Psoas muscle (tissue), 8 donors: ENCODE data around the gene NME7. TPM values are rescaled to one million over a fixed set of nuclear protein-coding genes. Genes with fewer than 3 reads are reported as not detected.

Source experiments
- ATAC-seq, 4 donors: fragments of 200-7000 bp; cut with Tn5 transposase; one replicate each; pipeline ENCODE4 v1.9.1; 2020; ENCODE audit warnings: moderate library complexity in 3 of 4, mild to moderate bottlenecking in 2 of 4
- DNase-seq, 2 donors: peaks; one replicate each; pipeline ENCODE4 v3.0.0-alpha.2; 2020
- H3K27ac ChIP-seq: fragments of 200-600 bp; one replicate; pipeline ENCODE4 v1.8.0; 2022
- H3K27me3 ChIP-seq, 3 donors: fragments of 200-600 bp in 1 of 3; one replicate each; pipeline versions ENCODE4 v1.6.1 to v1.8.0; 2013 to 2022; ENCODE audit warnings: low read length in 2 of 3, mild to moderate bottlenecking in 2 of 3, moderate library complexity in 1 of 3; ENCODE audit not compliant: insufficient read depth in 3 of 3
- H3K36me3 ChIP-seq, 2 donors: fragments of 200-600 bp in 1 of 2; one replicate each; pipeline versions ENCODE4 v1.6.1 to v1.8.0; 2013 to 2022; ENCODE audit warnings: low read depth in 1 of 2, mild to moderate bottlenecking in 1 of 2, moderate library complexity in 1 of 2; ENCODE audit not compliant: insufficient read depth in 1 of 2
- H3K4me1 ChIP-seq: fragments of 200-600 bp; one replicate; pipeline ENCODE4 v1.8.0; 2022
- H3K4me3 ChIP-seq: fragments of 200-600 bp; one replicate; pipeline ENCODE4 v1.8.0; 2022; ENCODE audit warnings: mild to moderate bottlenecking
- H3K9me3 ChIP-seq: fragments of 200-600 bp; one replicate; pipeline ENCODE4 v1.8.0; 2022
- WGBS, 3 donors: extraction: QIAGEN DNeasy Blood & Tissue Kit; methylation state at CpG; one replicate each; pipeline versions ENCODE4 v1.1.6 to v1.1.7; 2013; 5-methylcytosine and 5-hydroxymethylcytosine counted together
- intact Hi-C, 2 donors: fragments of 100-400 bp; cut with DNase I; formaldehyde crosslinking; loops; one replicate each; pipeline versions ENCODE4 v1.11.0 to v1.14.2; 2022
- polyA plus RNA-seq, 3 donors: library from polyadenylated mRNA; stranded (reverse); fragments of 200-250 nt; gene quantifications; one replicate each; pipeline ENCODE4 v1.2.3, GENCODE V29; 2013
- total RNA-seq, 4 donors: library from RNA; stranded (reverse); fragmentation: NEBNext Ultra II Directional in 2 of 4; extraction: Animal tissue kit (Norgen Biotek cat#: 25700) in 2 of 4; gene quantifications; one replicate each; pipeline versions ENCODE4 v1.2.1 to v1.2.4, GENCODE V29; 2021 to 2023
- TF ChIP-seq, protein P1 (sequence below): fragments of 200-600 bp; IDR thresholded peaks from one replicate; pipeline ENCODE4 v1.8.0; 2022; ENCODE audit warnings: antibody characterized with exemption
- donor health status: healthy with polysubstance abuse.
- donor health status: DM: no; HTN: no; CAD: no; lungs with moderate emphysema.
- donor health status: Bipolar disorder and iron deficiency.
- donor health status: healthy.
- donor health status: DM: yes; HTN: yes; CAD: no.
- donor health status: DM: no; HTN: no; CAD: no.
- donor health status: DM: no; HTN: no; CAD: no.
- donor health status: DM: yes; HTN: yes; CAD: no.

Gene NME7
- total and polyA plus RNA-seq, 7 donors = 3.9 to 14.1 (median 4.8) TPM

DNA sequence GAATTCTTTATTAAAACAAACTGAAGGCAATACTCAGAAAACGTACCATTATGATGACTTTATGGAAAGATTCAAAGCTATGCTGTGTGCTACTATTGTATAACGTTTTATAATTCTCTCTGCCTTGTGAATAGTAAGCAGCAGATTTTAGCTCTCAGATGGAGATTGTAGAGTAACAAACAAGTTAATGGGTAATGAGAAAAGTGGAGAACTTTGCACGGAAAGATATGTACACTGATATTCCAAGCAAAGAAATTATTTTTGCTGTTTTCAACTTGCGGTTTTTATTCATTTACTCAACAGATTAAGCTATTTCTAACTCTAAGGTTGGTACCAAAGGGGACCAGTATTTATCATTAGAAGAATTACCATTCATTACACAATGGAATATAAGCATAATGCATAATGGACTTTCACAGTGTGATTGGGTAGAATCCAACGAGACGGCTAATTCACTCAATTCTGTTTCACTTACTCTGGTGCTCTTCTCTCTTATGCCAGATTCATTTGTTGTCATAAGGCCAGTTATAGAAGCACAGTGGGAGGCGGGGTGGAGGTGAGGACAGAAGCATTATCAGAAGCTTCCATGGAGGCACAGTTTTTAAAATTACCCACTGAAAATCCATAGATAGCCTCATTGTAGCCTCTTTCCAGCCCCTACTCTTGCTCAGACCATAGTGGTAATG lies 222.5 kb downstream of the NME7 start:
- H3K27me3 ChIP-seq = no peaks in the 10 kb centered on the region
- H3K36me3 ChIP-seq = no peaks in the 10 kb centered on the region
- peaks cover 27% of the 10 kb centered on the region for H3K4me1 ChIP-seq
- H3K9me3 ChIP-seq = no peaks in the 10 kb centered on the region
- peak overlapping the region; percentile 62 for H3K27ac ChIP-seq
- ATAC-seq (no peak), DNase-seq (no peak)
- 76 to 88% (median 81%) methylated on average over 7 of the region's 7 CpGs for WGBS, 3 donors
- intact Hi-C loops = loop anchor here in 1 of 2 donors (5.0 kb wide), 1 partner anchor 37 kb away; no protein-coding TSS in a partner anchor
- H3K4me3 ChIP-seq = no peak overlapping the region
- TF ChIP-seq, protein P1, sequence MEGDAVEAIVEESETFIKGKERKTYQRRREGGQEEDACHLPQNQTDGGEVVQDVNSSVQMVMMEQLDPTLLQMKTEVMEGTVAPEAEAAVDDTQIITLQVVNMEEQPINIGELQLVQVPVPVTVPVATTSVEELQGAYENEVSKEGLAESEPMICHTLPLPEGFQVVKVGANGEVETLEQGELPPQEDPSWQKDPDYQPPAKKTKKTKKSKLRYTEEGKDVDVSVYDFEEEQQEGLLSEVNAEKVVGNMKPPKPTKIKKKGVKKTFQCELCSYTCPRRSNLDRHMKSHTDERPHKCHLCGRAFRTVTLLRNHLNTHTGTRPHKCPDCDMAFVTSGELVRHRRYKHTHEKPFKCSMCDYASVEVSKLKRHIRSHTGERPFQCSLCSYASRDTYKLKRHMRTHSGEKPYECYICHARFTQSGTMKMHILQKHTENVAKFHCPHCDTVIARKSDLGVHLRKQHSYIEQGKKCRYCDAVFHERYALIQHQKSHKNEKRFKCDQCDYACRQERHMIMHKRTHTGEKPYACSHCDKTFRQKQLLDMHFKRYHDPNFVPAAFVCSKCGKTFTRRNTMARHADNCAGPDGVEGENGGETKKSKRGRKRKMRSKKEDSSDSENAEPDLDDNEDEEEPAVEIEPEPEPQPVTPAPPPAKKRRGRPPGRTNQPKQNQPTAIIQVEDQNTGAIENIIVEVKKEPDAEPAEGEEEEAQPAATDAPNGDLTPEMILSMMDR = no peak

DNA sequence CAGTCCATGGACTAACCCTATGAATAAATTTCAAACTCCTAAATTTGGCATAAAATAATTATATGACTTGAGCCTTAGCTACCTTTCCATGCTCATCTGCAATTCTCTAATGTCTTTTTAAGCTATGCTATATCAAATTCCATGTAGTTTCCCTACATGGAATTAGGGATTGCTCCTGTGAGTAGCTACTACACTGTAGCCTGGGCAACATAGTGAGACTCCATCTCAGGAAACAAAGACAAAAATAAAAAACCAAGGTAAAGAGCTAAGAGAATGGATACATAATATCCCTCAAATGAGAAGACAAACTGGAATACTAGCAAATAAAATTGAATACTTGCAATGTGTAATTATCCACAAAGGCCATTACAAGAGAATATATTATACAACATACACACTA lies 223.6 kb downstream of the NME7 start:
- no peak for DNase-seq
- H3K27me3 ChIP-seq = no peaks in the 10 kb centered on the region
- no peaks in the 10 kb centered on the region for H3K36me3 ChIP-seq
- peak overlapping the region; percentile 62 for H3K27ac ChIP-seq
- TF ChIP-seq, protein P1 = no peak
- no peaks in the 10 kb centered on the region for H3K9me3 ChIP-seq
- H3K4me3 ChIP-seq = no peak overlapping the region
- ATAC-seq = no peak
- peaks cover 27% of the 10 kb centered on the region for H3K4me1 ChIP-seq
- intact Hi-C loops = no loop called here

DNA sequence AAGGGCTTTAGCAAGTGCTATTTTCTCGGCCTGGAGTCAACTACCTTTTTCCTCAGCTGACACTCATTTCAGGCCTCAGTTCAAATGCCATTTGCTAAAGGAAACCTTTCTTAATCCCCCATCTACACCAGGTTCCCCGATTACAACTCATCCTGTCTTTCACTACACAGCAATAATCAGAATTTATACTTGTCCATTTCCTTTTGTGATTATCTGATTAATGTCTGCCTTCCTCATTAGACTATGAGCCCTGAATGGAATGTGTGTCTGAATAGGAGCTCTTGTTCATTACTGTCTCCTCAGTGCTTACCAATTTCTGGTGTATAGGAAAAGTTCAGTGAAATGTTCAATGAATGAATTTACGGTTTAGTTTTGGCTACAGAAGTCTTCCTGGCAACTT lies 224.3 kb downstream of the NME7 start:
- H3K4me3 ChIP-seq = no peak overlapping the region
- TF ChIP-seq, protein P1 = no peak
- 56 to 69% (median 59%) methylated on average over 3 of the region's 3 CpGs for WGBS, 3 donors
- ATAC-seq (no peak), DNase-seq (no peak)
- H3K27ac ChIP-seq = peak overlapping the region; percentile 30
- H3K36me3 ChIP-seq = no peaks in the 10 kb centered on the region
- intact Hi-C loops = no loop called here
- H3K4me1 ChIP-seq = peaks cover 27% of the 10 kb centered on the region
- H3K27me3 ChIP-seq = no peaks in the 10 kb centered on the region
- no peaks in the 10 kb centered on the region for H3K9me3 ChIP-seq

DNA sequence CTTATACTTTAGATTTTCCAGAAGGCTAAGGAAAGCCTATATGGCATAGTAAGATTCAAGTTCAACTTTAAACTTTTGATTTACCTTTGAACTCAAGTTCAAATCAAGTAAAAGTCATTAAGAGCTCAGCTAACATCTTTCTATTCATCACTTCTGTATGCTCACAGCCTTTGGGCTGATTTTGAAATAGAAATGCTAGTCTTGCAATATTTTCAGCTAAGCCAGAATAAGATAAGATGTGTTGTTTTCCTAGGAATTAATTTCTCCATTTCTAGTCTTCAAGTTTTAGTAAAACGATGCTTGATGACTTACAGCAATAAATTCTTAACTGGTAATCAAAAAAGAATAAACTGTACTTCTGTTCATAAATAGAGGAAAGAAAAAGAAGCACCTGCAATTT lies 225.5 kb downstream of the NME7 start:
- no peaks in the 10 kb centered on the region for H3K27me3 ChIP-seq
- intact Hi-C loops = no loop called here
- DNase-seq (no peak), ATAC-seq (no peak)
- H3K36me3 ChIP-seq = no peaks in the 10 kb centered on the region
- TF ChIP-seq, protein P1 = no peak
- no peak overlapping the region for H3K4me3 ChIP-seq
- 44 to 90% (median 49%) methylated on average over 1 of the region's 1 CpG for WGBS, 3 donors
- no peak overlapping the region for H3K27ac ChIP-seq
- H3K9me3 ChIP-seq = no peaks in the 10 kb centered on the region
- H3K4me1 ChIP-seq = peaks cover 21% of the 10 kb centered on the region

DNA sequence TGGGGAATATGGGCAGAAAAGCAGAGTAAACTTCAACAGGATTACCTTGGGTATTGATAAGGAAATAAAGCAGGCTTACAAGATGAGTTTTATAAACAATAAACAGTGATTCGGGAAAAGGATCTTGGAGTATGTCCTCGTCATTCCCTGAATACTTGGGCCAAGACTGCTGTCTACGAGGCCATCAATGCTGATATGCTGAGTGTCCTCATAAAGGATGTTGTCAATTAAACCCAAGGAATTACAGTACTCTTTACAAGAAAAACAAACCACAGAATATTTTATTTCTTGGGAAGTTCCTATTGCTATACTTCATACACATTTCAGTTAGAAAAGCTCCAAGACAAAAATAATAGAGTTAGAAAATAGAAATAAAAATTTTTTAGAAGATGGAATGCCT lies 226.2 kb downstream of the NME7 start:
- H3K9me3 ChIP-seq = no peaks in the 10 kb centered on the region
- H3K27ac ChIP-seq = no peak overlapping the region
- H3K27me3 ChIP-seq = no peaks in the 10 kb centered on the region
- 77 to 98% (median 80%) methylated on average over 3 of the region's 3 CpGs for WGBS, 3 donors
- peaks cover 21% of the 10 kb centered on the region for H3K4me1 ChIP-seq
- ATAC-seq (no peak), DNase-seq (no peak)
- no peaks in the 10 kb centered on the region for H3K36me3 ChIP-seq
- no peak overlapping the region for H3K4me3 ChIP-seq
- intact Hi-C loops = no loop called here
- TF ChIP-seq, protein P1 = no peak
